GM19372 (cell line): ENCODE results near the gene SYT7.
A peak's percentile ranks its signal among the peaks of the same experiment; 100 is the strongest.
"Not testable (repeated sequence)": the region's sequence is repeated elsewhere in the genome, so short reads cannot be mapped to it uniquely, and the experiment has no call there.

Source experiments
- ATAC-seq: cut with Tn5 transposase; IDR thresholded peaks from one replicate; pipeline ENCODE4 v1.9.1; 2021; ENCODE audit warnings: mild to moderate bottlenecking, low read depth, moderate library complexity; ENCODE audit not compliant: unreplicated experiment

Gene SYT7

GRCh38 chr11:61581030-61581928 is at the start of gene SYT7:
SYT7 (minus strand) TSS chr11:61581076; CDS start chr11:61580820, 256 bp downstream.
- ATAC-seq = peak; percentile 76

- no peak for ATAC-seq
These were observed 49.2 kb upstream of the SYT7 start for GRCh38 chr11:61630089-61630488.

GRCh38 chr11:61629082-61629833 is 48.4 kb upstream of the SYT7 start:
- no peak for ATAC-seq

- ATAC-seq = no peak
These were observed 47.7 kb upstream of the SYT7 start for GRCh38 chr11:61628662-61628970.

- no peak for ATAC-seq
These were observed 47.2 kb upstream of the SYT7 start for GRCh38 chr11:61627850-61628661.

GRCh38 chr11:61626580-61627380 is 45.9 kb upstream of the SYT7 start:
- no peak for ATAC-seq

- no peak for ATAC-seq
These were observed 44.6 kb upstream of the SYT7 start for GRCh38 chr11:61625525-61625924.

- no peak for ATAC-seq
These were observed 41.2 kb upstream of the SYT7 start for GRCh38 chr11:61621917-61622585.

- no peak for ATAC-seq
These were observed 38.8 kb upstream of the SYT7 start for GRCh38 chr11:61619471-61620226.

GRCh38 chr11:61618978-61619377 is 38.1 kb upstream of the SYT7 start:
- ATAC-seq = no peak

GRCh38 chr11:61617515-61617914 is 36.6 kb upstream of the SYT7 start:
- no peak for ATAC-seq

GRCh38 chr11:61616434-61616833 is 35.6 kb upstream of the SYT7 start:
- ATAC-seq = no peak

- ATAC-seq = not testable (repeated sequence)
These were observed 33.9 kb upstream of the SYT7 start for GRCh38 chr11:61614782-61615181.

- no peak for ATAC-seq
These were observed 33.0 kb upstream of the SYT7 start for GRCh38 chr11:61613870-61614269.

GRCh38 chr11:61613051-61613450 is 32.2 kb upstream of the SYT7 start:
- no peak for ATAC-seq

- ATAC-seq = no peak
These were observed 30.4 kb upstream of the SYT7 start for GRCh38 chr11:61611309-61611708.

- no peak for ATAC-seq
These were observed 30.0 kb upstream of the SYT7 start for GRCh38 chr11:61610905-61611304.

- no peak for ATAC-seq
These were observed 29.1 kb upstream of the SYT7 start for GRCh38 chr11:61609980-61610366.
